KMS-11 (cell line): Measurements from ENCODE around the gene OR5B12.
"Not testable (repeated sequence)": the region's sequence is repeated elsewhere in the genome, so short reads cannot be mapped to it uniquely, and the experiment has no call there.

Experiments used
- H2AFZ ChIP-seq: fragments of 200-600 bp; sonication (generic); 2 replicates; pipeline ENCODE4 v1.6.1; 2016; ENCODE audit warnings: antibody characterized with exemption, mixed run types, low read depth
- H3K27ac ChIP-seq: fragments of 200-600 bp; sonication (generic); 2 replicates; pipeline ENCODE4 v1.6.1; 2016; ENCODE audit warnings: mild to moderate bottlenecking, mixed run types
- H3K27me3 ChIP-seq: fragments of 200-600 bp; sonication (generic); 2 replicates; pipeline ENCODE4 v1.6.1; 2017; ENCODE audit warnings: mild to moderate bottlenecking, low read depth, mixed run types, moderate library complexity; ENCODE audit not compliant: insufficient read depth
- H3K36me3 ChIP-seq: fragments of 200-600 bp; sonication (generic); 2 replicates; pipeline ENCODE4 v1.6.1; 2017; ENCODE audit warnings: mild to moderate bottlenecking, mixed run types; ENCODE audit not compliant: insufficient read depth
- H3K4me1 ChIP-seq: fragments of 200-600 bp; sonication (generic); 2 replicates; pipeline ENCODE4 v1.6.1; 2016; ENCODE audit warnings: mild to moderate bottlenecking, low read depth, mixed run types; ENCODE audit not compliant: poor library complexity, severe bottlenecking
- H3K4me2 ChIP-seq: fragments of 200-600 bp; sonication (generic); 2 replicates; pipeline ENCODE4 v1.7.0; 2016; ENCODE audit warnings: mild to moderate bottlenecking, mixed run types
- H3K4me3 ChIP-seq: fragments of 200-600 bp; sonication (generic); IDR thresholded peaks from 2 replicates; pipeline ENCODE4 v1.6.1; 2017; ENCODE audit warnings: low read depth, low read length, mixed read lengths; ENCODE audit not compliant: insufficient read depth
- H3K79me2 ChIP-seq: fragments of 200-600 bp; sonication (generic); 2 replicates; pipeline ENCODE4 v1.6.1; 2016; ENCODE audit warnings: low read depth, mixed run types; ENCODE audit not compliant: insufficient read depth
- H3K9ac ChIP-seq: fragments of 200-600 bp; sonication (generic); 2 replicates; pipeline ENCODE4 v1.6.1; 2016; ENCODE audit warnings: mild to moderate bottlenecking, mixed run types
- H4K20me1 ChIP-seq: fragments of 200-600 bp; sonication (generic); 2 replicates; pipeline ENCODE4 v1.6.1; 2016; ENCODE audit warnings: mild to moderate bottlenecking, mixed run types; ENCODE audit not compliant: insufficient read depth
- CTCF ChIP-seq: fragments of 200-600 bp; sonication (generic); conservative IDR thresholded peaks from 2 replicates; pipeline ENCODE4 v1.6.1; 2017; ENCODE audit warnings: low read depth, mild to moderate bottlenecking, antibody characterized with exemption, low read length, moderate library complexity, mixed read lengths

The OR5B12 gene

DNA sequence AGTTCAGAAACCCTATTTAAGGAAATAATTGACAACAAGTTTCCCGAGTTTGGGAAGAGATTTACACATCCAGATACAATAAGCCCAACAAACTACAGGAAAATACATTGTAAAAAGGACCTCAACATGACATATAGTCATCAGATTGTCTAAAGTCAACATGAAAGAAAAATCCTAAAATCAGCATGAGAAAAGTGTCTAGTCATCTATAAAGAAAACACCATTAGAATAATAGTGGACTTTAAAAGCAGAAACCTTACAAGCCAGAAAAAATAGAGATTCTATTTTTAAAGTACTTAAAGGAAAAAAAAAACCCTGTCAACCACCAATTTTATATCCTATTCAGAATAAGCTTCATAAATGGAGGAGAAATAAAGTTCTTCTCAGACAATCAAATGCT is 12.8 kb downstream of the OR5B12 start:
- no peak overlapping the region; the same call in 1 of the 2 replicates for H3K9ac ChIP-seq
- no peaks in the 10 kb centered on the region for H3K4me1 ChIP-seq
- no peak overlapping the region for H3K27ac ChIP-seq
- no peak overlapping the region for H2AFZ ChIP-seq
- TF ChIP-seq CTCF: no peak
- no peaks in the 10 kb centered on the region for H3K27me3 ChIP-seq
- no peaks in the 10 kb centered on the region for H3K36me3 ChIP-seq
- no peaks in the 10 kb centered on the region for H4K20me1 ChIP-seq
- H3K4me3 ChIP-seq: no peak overlapping the region
- no peak overlapping the region for H3K4me2 ChIP-seq
- H3K79me2 ChIP-seq: no peaks in the 10 kb centered on the region

GRCh38 chr11:58428021-58428420 is 14.0 kb downstream of the OR5B12 start, which contains the start of gene OR5B2:
OR5B2 (minus strand) TSS chr11:58428121; CDS start chr11:58423261, 4,860 bp downstream.
- no peaks in the 10 kb centered on the region for H3K4me1 ChIP-seq
- H3K36me3 ChIP-seq: no peaks in the 10 kb centered on the region
- H2AFZ ChIP-seq: no peak within 1 kb of the TSS
- H3K27me3 ChIP-seq: no peaks in the 10 kb centered on the region
- H3K9ac ChIP-seq: no peak within 1 kb of the TSS
- H3K27ac ChIP-seq: no peak within 1 kb of the TSS
- TF ChIP-seq CTCF: no peak
- H4K20me1 ChIP-seq: no peaks in the 10 kb centered on the region
- H3K79me2 ChIP-seq: no peaks in the 10 kb centered on the region
- no peak within 1 kb of the TSS for H3K4me2 ChIP-seq
- no peak within 1 kb of the TSS for H3K4me3 ChIP-seq

DNA sequence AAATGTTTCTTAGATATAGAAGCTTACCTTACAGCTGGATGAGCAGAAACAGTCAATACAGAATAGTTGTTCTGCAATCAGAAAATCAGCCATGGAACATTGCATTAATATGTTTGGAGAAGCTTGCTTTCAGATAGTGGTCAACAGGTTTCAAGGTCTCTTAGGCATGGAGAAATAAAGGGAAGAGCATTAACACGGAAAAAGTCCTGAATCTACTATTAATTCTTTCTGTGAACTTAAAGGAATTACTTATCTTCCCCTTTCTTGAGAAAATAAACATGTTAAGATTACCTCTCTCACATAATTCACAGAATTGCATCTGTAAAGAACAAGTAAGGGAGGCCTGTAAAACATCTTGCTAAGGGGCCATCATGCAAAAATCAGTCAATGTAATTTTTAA is 35.3 kb downstream of the OR5B12 start, which contains the start of gene OR5B3:
OR5B3 (minus strand) TSS at position 101 of the 400 bp plus-strand sequence. CDS start 3,465 bp downstream, outside the sequence.
- TF ChIP-seq CTCF: no peak
- no peaks in the 10 kb centered on the region for H3K36me3 ChIP-seq
- no peaks in the 10 kb centered on the region for H3K27me3 ChIP-seq
- no peak within 1 kb of the TSS for H3K9ac ChIP-seq
- no peak within 1 kb of the TSS for H3K4me2 ChIP-seq
- no peaks in the 10 kb centered on the region for H4K20me1 ChIP-seq
- H3K27ac ChIP-seq: no peak within 1 kb of the TSS
- no peaks in the 10 kb centered on the region for H3K4me1 ChIP-seq
- H3K79me2 ChIP-seq: no peaks in the 10 kb centered on the region
- no peak within 1 kb of the TSS for H2AFZ ChIP-seq
- no peak within 1 kb of the TSS for H3K4me3 ChIP-seq

DNA sequence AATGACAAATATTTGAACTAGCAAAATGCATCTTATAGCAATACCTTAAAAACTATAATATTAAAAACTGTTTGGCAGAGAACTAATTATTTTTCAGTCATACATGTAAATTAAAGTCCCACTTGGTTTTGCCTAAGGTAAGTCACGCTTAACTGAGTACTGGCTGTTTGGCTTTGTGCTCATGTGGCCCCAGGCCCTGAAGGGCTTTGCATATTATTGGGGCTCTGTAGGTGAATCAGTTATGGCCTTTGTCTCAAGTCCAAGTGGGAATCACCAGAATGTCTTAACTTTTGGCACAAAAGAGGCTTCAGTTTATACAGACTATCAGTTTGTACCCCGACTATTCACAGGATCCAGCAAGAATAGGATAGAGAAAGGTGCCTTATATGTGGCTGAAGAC is 42.4 kb downstream of the OR5B12 start:
- H3K4me2 ChIP-seq, H3K4me3 ChIP-seq, H3K9ac ChIP-seq, H3K27ac ChIP-seq, H4K20me1 ChIP-seq, H3K36me3 ChIP-seq, H3K27me3 ChIP-seq, H2AFZ ChIP-seq, H3K79me2 ChIP-seq, H3K4me1 ChIP-seq: not testable (repeated sequence)

DNA sequence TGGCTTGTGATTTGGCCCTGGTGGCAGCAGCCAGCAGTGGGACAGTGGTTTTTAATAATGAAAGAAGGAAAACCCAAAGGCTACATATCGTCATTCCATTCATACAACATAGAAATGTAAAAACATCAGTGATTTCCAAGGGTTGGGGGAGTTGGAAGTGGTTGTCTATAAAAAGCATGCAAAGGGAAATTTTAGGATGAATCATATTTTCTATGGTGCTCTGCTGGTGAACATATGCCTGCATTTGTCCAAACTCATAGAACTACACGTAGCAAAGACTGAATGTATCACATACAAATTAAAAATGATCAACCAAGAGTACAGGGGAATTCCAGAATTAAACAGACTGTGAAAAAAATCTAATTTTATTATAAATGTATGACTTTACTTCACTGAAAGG is 46.5 kb downstream of the OR5B12 start:
- Histone ChIP-seq H3K4me3 (no peak overlapping the region), H2AFZ (no peak overlapping the region), H3K27me3 (no peaks in the 10 kb centered on the region), H3K79me2 (no peaks in the 10 kb centered on the region), H3K27ac (no peak overlapping the region), H3K9ac (no peak overlapping the region), H3K4me2 (no peak overlapping the region), H3K4me1 (no peaks in the 10 kb centered on the region), H4K20me1 (no peaks in the 10 kb centered on the region), H3K36me3 (no peaks in the 10 kb centered on the region)
- TF ChIP-seq CTCF: no peak
